GM12865 (cell line): ENCODE data around the gene MCRS1.
"Not testable (repeated sequence)": the region's sequence is repeated elsewhere in the genome, so short reads cannot be mapped to it uniquely, and the experiment has no call there.

Experiments
- DNase-seq: peaks from one replicate; pipeline ENCODE4 v3.0.0; 2010; ENCODE audit warnings: low read depth
- H3K4me3 ChIP-seq: 2 replicates; pipeline ENCODE4 v1.5.1; 2011; ENCODE audit warnings: mild to moderate bottlenecking, low read depth, low read length, control low read depth
- TF ChIP-seq, protein P1 (sequence below): IDR thresholded peaks from 2 replicates; pipeline ENCODE4 v1.5.1; 2011; ENCODE audit warnings: low read length, control low read depth, low read depth, inconsistent platforms; ENCODE audit not compliant: insufficient read depth; ENCODE audit errors: missing control alignments

MCRS1 gene, protein sequence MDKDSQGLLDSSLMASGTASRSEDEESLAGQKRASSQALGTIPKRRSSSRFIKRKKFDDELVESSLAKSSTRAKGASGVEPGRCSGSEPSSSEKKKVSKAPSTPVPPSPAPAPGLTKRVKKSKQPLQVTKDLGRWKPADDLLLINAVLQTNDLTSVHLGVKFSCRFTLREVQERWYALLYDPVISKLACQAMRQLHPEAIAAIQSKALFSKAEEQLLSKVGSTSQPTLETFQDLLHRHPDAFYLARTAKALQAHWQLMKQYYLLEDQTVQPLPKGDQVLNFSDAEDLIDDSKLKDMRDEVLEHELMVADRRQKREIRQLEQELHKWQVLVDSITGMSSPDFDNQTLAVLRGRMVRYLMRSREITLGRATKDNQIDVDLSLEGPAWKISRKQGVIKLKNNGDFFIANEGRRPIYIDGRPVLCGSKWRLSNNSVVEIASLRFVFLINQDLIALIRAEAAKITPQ

DNA sequence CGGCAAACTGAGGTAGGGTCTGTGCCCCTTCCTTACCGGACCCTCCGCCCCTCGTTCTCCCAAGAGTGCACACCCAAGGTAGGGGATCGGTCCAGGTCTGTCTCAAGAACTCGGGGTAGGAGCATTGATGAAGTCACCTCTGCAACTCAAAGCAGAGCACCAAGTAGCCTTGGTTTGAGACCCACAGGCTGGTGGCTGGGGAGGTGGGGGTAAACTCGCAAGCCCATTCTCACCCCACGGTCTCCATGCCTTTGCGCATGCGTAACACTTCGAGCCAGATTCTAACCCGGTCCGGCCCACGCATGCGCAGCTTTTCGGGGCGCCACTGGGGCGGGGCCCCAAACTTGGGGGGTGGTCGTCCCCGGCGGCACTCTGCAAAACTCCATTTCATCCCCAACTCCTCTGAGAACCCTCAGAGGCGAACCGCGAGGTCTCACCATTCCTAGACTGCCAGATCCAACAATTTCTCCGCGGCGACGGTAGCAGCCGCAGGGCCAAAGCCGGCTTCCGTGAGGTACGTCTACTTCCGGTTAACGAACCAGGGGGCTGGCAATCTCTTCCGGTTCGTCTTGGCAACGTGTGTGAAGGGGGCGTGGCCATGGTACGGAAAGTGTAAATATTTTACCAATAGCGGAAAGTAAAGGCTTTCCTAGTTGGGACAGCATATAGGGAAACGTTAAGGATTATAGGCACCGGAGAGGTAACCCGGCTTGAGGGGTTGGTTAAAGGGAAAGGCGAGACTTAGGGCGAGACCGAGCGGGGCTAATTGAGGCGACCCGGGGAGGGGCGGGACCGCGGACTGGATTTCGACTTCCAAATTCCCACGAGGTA lies at the start of gene MCRS1:
MCRS1 (minus strand) TSS at position 532 of the 831 bp plus-strand sequence. CDS start 1,411 bp downstream, outside the sequence.
- peak within 1 kb of the TSS; percentile 95 for H3K4me3 ChIP-seq
- peak; percentile 98 for DNase-seq
- TF ChIP-seq, protein P1, sequence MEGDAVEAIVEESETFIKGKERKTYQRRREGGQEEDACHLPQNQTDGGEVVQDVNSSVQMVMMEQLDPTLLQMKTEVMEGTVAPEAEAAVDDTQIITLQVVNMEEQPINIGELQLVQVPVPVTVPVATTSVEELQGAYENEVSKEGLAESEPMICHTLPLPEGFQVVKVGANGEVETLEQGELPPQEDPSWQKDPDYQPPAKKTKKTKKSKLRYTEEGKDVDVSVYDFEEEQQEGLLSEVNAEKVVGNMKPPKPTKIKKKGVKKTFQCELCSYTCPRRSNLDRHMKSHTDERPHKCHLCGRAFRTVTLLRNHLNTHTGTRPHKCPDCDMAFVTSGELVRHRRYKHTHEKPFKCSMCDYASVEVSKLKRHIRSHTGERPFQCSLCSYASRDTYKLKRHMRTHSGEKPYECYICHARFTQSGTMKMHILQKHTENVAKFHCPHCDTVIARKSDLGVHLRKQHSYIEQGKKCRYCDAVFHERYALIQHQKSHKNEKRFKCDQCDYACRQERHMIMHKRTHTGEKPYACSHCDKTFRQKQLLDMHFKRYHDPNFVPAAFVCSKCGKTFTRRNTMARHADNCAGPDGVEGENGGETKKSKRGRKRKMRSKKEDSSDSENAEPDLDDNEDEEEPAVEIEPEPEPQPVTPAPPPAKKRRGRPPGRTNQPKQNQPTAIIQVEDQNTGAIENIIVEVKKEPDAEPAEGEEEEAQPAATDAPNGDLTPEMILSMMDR, result no peak

DNA sequence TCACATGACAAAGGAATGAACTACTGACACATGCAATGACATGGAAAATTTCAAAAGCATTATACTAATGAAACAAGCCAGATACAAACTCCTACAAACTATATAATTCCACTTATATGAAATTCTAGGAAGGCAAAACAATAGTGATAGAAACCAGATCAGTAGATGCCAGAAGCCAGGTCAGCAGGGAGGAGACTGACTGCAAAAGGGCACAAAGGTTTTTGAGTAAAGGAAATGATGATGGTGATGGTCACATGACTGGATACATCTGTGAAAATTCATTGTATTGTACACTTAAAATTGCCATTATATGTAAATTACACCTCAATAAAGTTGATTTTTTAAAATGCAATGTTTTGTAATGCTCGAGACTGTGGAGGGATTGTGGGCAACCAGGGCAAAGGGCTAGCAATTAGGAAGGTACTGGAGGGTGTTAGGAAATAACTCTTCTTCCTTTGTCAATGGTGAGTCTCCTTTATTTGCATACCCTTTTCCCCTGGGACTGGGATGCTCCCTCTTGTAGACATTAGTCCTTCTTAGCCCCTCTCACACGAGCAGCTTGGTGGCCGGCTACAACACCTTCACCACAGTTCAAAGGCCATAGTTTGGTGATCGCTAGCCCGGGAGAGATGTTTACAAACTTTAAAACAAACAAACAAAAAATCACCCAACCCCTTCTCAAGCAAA lies 48.7 kb upstream of the MCRS1 start:
- no peak for DNase-seq
- TF ChIP-seq, protein P1, result no peak
- H3K4me3 ChIP-seq, result no peak overlapping the region

DNA sequence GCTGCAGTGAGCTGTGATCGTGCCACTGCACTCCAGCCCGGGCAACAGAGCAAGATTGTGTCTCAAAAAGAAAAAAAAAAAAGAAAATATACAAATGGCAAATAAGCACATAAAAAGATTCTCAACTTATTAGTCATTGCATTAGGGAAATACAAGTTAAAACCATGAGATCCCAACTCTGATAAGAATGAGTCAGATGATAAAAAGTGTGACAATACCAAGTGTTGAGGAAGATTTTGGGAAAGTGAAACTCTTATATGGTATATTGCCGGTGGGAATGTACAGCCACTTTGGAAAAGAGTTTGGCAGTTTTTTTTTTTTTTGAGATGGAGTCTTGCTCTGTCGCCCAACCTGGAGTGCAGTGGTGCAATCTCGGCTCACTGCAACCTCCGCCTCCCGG lies 47.8 kb upstream of the MCRS1 start:
- DNase-seq, result no peak
- TF ChIP-seq, protein P1, result no peak
- H3K4me3 ChIP-seq, result no peak overlapping the region

DNA sequence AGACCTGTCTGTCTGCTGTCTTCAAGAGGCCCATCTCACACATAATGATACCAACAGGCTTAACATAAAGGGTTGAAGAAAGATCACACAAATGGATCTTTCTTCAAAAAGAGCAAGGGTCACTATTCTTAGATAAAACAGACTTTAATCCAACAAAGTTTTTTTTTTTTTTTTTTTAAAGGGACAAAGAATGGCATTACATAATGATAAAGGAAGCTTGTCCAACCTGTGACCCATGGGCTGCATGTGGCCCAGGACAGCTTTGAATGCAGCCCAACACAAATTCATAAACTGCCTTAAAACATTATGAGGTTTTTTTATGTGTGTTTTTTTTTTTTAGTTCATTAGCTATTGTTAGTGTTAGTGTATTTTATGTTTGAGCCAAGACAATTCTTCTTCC lies 44.3 kb upstream of the MCRS1 start:
- TF ChIP-seq, protein P1, result no peak
- H3K4me3 ChIP-seq, result no peak overlapping the region
- DNase-seq, result no peak

DNA sequence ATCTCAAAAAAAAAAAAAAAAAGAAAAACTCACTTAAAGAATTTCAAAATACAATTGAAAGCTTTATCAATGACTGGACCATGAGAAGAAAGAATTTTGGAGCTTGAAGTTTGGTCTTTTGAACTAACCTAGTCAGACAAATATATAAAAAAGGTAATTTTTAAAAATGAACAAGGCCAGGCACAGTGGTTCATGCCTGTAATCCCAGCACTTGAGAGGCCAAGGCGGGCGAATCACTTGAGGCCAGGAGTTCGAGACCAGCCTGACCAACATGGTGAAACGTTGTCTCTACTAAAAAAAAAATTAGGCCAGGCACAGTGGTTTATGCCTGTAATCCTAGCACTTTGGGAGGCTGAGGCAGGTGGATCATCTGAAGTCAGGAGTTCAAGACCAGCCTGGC lies 42.8 kb upstream of the MCRS1 start:
- not testable (repeated sequence) for H3K4me3 ChIP-seq, DNase-seq

DNA sequence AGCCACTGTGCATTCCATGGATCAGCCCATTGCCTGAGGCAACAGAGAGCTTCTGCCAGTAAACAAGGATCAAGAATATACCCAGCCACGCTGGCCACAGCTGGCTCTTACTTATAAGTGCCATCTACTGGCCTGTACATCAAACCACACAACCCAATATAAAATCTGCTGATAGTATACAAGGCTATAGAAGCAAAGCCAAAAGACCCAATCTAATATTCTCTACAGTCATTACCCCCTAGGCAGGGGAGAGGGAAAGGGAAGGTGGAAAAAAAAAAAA lies 41.9 kb upstream of the MCRS1 start:
- no peak for DNase-seq
- no peak overlapping the region for H3K4me3 ChIP-seq
- TF ChIP-seq, protein P1, result no peak
